GM18517 (cell line): Measurements from ENCODE around the gene ABLIM1.
"Not testable (repeated sequence)": the region's sequence is repeated elsewhere in the genome, so short reads cannot be mapped to it uniquely, and the experiment has no call there.

Experiments
- ATAC-seq: cut with Tn5 transposase; IDR thresholded peaks from one replicate; pipeline ENCODE4 v1.9.1; 2021; ENCODE audit warnings: mild to moderate bottlenecking, moderate library complexity; ENCODE audit not compliant: unreplicated experiment

The ABLIM1 gene

DNA sequence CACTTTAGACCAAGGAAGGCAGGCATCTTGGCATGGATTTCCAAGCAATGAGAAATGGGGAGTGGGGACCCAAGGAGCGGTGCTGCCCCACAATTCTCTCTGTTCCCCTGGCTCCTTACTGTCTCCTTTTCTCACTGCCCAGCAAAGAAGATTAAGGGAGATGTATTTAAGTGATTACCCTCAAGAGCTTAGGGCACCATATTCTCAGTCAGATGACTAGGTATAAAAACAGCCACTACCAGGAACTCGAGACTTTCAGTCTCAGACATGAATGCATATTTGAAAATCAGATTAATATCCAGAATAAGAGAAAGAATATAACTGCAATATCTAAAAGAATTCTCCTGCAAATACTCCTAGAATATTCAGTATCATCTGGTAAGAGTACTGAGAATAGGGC, at the start of gene ABLIM1:
Gene ABLIM1, minus strand, starts transcription at position 101 of the 400 bp plus-strand sequence. Its CDS starts 75 bp downstream, at position 26.
- no peak for ATAC-seq

DNA sequence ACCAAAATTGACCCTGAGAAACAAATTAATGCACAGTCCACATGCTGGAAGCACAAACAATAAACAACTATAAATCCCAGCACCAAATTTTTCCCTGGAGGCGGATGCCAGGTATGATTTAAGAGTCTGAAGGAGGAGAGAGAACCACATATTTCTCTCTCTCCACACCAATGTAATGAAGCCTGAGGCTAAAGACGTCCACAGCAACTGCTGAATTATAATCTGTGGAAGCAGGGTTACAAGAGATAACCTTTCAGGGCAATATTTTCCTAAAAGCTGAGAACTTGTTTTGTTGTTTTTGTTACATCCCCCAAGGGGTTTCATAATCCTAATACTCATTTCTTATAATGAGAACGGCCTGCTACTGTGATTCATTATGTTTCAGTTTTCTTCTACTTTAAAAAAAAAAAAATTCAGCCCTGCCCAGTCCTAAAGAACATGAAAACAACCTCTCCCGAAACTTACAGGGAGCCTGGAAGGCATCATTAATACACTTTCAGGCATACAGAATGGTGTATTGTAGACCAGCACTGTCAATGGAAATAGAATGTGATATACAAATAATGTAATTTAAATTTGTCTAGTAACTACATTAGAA, 48.5 kb upstream of the ABLIM1 start:
- ATAC-seq, result no peak

DNA sequence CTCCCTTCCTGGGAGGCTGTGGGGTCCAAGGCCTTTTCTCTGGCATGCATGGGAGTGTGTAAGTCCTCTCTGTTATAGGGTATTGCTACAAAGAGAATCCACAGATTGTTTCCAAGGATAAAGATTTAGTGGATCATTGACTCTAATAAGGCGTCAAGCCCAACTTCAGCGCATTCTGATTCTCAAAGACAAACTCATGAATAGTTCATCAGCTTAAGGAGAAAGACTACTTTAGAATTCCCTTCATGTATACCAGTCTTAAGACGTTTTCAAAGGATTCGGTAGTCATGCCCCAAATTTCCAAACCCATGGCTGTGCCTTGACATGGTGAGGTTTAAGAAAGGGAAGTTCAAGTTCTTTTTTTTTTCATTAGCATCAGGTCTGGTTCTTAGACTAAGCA, 46.6 kb upstream of the ABLIM1 start:
- ATAC-seq, result no peak

DNA sequence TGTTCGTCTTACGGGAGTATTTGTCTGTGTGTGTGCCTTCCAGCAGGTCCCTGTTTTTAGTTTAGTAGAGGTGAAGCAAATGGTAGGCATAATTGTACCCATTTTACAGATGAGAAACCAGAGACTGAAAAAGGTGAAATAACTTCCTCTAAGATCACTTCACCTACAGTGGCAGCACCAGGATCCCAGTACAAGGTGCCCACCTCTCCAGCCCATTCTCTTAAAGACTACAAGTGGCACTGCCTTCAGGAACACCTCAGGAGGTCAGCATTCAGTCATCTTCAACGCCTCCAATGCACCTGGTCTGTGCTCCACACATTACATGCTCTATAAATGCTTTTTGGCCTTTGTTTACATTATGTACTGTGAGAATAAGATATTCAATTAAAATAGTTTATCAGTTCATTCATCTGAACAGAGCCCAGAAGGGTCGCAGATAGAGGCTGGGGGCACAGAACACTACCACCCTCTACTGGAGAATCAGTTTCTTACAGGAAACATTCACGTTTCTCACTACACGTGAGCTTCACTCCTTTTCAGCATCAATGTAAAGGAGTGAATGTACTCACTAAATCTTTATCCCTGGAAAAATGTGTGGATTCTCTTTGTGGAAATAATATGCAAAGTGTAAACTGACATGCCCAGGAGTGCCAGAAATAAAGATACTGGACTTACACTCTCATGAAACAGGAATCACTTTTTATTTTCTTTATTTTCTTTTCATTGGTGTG, 45.5 kb upstream of the ABLIM1 start:
- ATAC-seq, result no peak

DNA sequence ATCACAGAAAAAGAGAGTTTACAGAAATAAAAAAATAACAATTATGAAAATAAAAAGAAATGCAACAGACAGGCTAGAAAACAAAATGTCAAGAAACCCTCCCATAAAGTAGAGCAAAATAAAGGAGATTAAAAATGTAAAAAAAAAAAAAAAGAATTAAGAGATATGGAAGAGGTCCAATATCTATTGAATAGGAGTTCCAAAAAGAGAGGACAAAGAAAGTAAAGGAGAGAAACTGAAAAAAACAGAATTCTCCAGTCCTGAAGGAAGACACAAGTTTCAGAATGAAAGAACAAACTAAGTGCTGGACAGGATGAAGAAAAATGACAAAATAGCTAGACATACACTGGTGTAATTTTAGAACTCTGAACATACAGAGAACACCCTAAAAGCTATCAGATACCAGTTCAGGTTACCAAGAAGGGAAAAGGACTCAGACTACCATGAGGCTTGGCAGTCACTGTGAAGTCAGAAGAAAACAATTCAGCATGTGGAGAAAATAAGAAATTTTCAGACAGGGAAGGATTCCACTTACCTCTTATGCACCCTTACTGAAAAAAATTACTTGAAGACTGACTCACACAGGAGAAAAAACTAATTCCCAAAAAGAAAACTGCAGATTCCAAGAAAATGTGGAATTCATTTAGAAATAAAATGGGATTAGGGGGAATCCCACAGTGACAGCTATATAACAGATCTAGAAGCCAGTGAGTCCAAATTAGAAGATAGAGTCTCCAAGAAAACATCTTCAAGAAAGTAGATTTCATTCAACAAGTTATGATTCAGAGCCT, 40.4 kb upstream of the ABLIM1 start:
- no peak for ATAC-seq

DNA sequence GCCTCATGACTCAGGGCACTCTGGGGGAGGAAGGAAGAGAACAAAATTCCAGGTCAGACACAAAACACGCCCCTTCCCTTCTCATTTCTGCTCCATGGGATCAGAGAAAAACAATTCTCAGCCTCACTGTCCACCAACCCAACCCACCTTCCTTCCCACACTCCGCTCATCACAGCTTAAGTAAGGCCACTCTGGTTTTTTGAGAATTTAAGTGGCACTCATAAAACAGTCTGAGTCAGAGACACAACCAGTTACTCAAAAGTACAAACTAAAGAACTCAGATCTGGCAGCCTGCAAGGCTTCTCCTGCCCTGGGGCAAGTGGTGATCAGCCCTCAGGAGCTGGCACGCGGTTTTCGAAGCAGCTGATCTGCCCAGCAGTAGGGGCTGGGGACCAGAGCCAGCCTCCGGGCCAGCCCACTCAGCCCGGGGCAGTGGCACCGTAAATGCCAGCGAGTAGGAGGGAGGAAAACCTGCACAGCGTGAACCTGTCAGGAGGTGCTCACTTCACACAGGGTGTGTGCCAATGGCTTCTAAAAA, 39.1 kb upstream of the ABLIM1 start:
- no peak for ATAC-seq

DNA sequence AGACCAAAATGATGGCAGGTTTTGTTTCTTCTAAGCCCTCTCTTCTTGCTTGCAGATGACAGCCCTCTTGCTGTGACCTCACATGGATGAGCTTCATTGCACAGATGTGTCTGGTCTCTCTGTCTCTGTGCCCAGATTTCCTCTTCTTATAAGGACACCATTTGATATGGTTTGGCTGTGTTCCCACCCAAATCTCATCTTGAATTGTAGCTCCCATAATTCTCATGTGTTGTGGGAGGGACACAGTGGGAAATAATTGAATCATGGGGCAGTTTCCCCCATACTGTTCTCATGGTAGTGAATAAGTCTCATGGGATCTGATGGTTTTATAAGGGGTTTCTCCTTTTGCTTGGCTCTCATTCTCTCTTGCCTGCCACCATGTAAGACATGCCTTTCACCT, 38.2 kb upstream of the ABLIM1 start:
- ATAC-seq, result not testable (repeated sequence)

DNA sequence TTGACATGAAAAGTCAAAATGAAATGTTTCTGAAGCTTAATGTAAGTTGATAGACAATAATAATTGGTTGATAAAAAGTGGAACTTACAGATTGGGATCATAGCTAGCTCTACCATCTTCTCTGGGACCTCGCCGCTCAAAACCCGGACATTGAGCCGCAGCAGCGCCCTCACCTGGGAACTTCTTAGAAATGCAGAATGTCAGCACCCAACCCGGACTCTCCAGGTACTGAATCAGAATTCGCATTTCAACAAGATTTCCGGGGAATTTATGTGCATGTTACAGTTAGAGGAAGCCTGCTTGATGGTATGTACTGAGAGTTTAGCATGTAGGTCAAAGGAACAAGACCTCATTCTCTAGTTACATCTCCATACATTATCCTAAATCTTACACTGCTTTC, 36.7 kb upstream of the ABLIM1 start:
- ATAC-seq, result no peak

DNA sequence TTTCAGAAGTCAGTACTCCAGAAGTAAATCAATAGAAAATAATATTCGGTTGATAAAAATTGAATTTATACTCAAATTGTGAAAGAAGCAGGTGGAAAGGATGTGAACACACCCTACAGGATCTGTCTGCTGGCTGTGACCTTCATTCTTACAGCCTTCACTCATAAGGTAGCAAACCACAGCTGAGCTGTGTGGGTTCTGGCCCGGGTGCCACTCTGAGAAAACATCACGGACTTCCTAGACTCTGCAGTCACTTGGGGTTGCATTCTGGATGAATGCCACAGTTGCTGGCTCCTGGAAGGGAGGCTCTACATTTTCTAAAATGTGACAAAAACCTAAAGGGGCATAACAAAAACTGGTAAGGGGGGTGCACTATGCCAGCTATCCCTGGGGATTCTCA, 36.0 kb upstream of the ABLIM1 start:
- no peak for ATAC-seq

DNA sequence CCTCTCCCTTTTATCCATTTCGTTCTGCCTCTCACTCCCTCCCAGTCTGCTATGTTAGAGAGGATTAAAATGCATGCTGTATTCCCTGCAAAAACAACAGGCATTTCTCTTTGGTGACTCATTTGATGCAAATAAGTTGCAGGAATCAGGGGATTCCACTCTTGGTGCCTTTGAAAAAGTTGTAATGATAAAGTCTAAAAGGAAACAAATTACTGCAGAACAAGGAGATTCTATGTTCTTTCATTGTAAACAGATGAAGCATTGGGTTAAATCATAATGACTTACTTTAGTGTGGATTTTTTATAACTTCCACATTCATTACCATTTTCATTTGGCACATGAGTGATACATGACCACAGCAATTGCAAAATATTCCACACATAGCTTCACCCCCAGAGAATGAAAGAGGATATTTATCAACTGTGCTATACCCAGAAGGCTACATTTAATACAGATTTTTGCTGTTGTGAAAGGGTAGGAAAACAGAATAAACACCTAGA, 33.4 kb upstream of the ABLIM1 start:
- ATAC-seq, result no peak

DNA sequence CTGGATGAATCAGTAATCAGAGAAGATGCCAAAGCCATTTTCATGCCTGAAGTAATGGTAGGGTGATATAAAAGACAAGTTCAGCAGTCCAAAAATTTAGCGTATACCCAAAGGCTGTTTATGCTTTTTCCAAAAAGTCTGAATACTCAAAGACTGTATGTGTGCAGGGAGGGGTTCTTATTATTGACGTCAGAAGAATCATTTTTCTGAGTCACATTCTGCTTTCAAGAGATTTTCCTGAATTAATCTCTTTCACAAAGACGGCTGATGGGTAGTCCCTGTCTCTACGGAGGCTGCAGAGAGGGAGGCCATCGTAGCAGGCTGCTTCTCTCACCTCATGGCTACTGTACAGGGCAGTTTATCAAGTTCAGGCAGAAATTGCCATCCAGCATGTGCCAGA, 30.7 kb upstream of the ABLIM1 start:
- ATAC-seq, result no peak

DNA sequence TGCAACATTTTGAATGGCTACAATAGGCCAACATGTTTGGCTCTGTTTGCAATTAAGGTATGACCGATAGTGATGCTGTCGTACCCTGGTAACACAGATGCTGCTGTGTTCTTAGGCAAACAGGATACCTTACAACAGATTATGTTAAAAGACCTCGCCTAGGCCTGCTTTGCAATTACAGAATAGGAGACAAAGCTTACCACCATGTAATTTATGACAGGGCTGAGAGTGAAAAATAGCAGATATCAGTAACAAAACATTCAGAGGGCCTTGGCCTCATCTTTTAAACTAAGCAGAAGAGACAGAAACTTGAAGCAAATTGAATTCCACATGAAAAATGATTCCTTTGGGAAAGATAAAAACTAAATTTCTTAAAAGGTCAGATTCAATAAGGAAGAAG, 29.4 kb upstream of the ABLIM1 start:
- ATAC-seq, result no peak

DNA sequence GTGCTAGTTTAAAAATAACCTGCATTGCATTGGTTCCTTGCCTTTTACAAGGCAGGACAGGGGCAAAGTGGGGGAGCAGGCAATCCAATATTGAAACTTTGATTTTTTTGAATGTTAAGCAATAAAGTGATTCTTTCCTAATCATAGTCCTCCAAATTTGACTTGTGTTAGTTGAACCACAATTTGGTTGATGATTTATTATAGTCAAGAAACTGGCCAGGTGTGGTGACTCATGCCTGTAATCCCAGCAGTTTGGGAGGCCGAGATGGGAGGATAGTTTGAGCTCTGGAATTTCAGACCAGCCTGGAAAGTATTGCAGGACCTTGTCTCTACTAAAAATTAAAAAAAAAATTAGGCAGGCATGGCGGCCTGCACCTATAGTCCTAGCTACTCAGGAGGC, 27.9 kb upstream of the ABLIM1 start:
- no peak for ATAC-seq

DNA sequence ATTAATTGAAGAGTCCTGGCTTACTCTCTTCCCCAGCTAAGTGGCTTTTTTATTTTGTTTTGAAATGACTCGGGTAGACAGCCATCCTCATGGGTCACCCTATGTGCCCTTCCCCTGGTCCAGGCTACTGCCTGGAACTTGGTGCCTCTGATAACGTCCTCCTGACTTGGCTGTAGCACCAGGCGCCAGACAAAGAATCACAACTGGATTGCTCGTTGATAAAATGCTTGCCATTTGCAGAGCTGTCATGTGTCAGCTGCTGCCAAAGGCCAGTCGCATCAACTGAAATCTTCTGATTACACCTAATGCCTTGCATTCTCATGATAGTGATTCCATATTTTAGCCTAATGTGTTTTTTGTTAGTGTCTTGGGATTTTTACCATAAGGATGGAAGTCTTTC, 27.4 kb upstream of the ABLIM1 start:
- no peak for ATAC-seq

DNA sequence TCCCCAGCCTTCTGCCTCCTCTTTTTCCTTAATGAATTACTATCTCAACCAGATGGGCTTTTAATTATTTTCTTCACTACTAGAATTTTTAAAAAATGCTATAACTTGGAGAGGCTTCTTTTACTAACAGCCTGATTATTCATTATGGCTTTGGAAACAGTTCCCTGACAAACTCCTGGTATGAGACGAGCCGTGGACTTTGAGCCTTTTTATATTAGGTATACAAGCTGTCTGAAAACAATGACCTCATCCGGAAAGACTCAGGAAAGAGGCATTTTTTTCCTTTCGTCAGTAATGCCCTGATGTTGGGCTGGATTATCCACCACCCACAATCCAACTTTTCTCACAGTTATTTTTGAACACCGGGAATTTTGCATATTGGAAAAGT, 26.7 kb upstream of the ABLIM1 start:
- ATAC-seq, result no peak

DNA sequence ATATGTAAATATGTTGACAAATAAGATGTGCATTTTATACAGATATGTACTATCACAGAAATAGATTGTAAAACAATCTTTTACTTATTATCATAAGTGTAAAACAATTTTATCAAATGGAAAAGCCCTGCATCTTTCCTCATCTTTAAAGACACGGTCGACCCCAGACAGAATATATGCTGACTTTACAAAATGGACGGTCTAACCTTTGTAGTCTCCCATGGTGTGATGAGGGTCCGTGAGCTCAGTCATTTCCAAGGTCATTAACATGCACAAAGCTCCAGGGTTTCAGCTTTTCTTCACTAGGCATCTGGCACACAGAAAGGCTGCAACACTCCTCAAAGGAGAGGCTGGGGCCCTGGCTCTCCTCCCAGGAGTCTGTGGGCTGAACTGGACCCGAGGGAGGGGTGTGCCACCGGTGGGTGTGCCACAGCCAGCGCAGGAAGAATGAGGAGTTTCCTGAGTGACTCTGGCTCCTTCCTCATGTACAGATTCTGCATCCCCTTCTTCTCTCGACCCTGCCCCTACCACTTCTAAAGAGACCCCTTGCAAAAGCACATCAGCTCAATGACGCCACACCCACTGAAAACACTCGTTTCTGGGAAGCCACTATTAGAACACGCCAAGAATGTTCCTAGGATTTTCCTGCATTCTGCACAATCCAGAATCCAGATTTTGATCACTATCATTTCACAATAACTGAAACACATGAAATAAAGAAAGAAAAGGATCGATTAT, 26.2 kb upstream of the ABLIM1 start:
- no peak for ATAC-seq

DNA sequence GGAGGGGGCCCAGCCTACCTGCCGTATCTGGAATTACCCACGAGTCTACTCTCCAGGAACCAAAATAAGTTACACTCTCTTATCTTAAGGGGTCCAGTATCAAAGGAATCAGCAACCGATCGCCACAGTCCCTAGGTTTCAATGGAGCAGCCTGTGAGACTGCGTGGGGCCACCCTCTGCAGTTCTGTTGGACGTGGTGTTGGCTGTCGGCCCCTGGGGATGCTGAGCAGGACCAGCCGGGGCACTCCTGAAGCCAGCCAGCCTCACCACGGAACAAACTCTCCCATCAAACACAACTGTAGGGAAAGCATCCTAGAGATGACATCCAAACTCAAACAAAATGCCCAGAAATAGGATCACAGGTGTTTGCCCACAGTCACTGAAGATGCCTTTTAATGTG, 25.5 kb upstream of the ABLIM1 start:
- ATAC-seq, result no peak

DNA sequence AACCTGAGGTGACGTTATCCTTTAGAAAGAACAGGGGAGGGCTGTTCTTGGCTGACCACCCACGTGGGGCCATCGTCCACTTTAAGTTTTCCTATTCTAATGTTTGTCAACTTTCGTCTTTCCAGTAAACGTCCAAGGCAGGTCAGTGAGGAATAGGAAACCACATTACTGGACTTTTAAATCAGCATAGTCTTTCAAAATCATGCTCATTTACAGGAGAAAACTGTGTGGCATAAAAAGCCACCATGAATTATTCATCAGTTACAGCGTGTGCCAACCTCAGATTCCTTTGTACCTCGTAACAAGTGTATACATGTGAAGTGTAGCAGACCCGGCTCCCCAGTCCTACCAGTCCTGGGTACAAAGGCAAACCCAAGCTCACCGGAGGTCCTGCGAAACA, 25.1 kb upstream of the ABLIM1 start:
- no peak for ATAC-seq

DNA sequence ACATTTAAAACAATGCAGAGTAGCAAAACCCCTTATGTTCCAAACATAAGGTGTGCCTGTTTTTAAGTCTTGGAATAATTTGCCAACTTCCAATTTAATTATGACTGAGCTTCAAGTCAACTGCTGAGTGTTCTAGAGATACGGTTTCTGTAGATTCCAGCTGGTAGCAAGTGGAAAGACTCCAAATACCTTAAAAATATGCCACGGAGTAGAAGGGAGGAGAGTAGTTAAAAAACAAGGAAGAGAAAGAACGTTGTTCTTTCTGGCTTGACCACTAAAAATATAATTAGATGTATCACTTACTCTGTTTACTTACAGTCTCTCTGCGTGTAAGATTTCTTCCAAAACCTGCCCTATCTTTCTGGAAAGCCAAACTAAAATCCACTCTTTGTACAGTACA, 24.5 kb upstream of the ABLIM1 start:
- ATAC-seq, result no peak

DNA sequence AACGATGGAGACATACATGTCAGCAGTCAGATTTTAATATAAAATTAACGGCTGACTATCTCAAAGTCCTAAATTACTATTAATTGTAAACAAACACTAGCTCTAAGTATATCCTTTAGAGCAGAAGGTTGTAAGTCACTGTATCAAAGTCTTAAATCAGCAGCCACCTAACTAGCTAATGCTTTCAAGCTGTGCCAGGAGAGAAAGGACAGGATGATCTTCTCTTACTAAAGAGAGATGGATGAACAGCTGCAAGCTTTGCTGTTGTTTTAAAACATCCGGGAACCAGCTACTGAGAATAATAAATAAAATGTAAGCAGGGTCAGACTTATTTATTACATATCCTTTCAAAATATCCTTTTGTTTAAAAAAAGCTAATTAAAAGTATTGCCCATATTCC, 24.0 kb upstream of the ABLIM1 start:
- no peak for ATAC-seq

DNA sequence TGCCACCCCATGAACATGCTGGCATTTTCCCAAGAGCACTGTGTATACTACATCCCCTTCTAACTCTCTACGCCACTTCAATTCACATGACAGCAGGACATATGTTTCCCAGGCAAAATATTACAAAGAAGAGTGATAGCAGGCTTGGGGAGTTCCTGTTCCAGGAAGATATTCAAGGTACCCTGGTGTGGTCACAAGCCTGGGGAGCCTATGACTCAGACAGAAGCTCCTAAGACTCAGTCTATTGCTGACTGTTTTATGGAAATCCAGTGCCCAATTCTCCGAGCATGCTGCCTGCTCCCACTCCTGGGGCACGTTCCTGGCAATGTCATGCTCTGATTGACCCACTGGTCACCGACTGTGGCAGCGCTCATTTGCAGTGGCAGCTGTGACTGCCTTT, 23.5 kb upstream of the ABLIM1 start:
- ATAC-seq, result no peak
